ENCODE data around the gene FLYWCH2. TPM values are rescaled to one million over a fixed set of nuclear protein-coding genes. Genes with fewer than 3 reads are reported as not detected.

FLYWCH2 gene
- total RNA-seq, 1 donor from 2014 or later = 30.5 TPM

GRCh38 chr16:2836646-2837508 lies 46.1 kb upstream of the FLYWCH2 start:
- Mint-ChIP-seq H3K4me1 (ENCODE audit: low read depth, unreplicated experiment) (no peaks in the 10 kb centered on the region), H3K36me3 (ENCODE audit: unreplicated experiment) (no peaks in the 10 kb centered on the region), H3K9me3 (ENCODE audit: unreplicated experiment) (no peaks in the 10 kb centered on the region), H3K27me3 (ENCODE audit: unreplicated experiment) (peaks cover 2% of the 10 kb centered on the region), H3K27ac (ENCODE audit: unreplicated experiment) (no peak overlapping the region), H3K4me3 (ENCODE audit: unreplicated experiment) (no peak overlapping the region)
- DNase-seq = no peak
- no peak for TF ChIP-seq CTCF (IDR thresholded peaks at IDR 0.05; ENCODE audit: partially characterized antibody, unreplicated experiment)

- peaks cover 2% of the 10 kb centered on the region for H3K27me3 Mint-ChIP-seq (ENCODE audit: unreplicated experiment)
- DNase-seq = peak; percentile 81
- no peak overlapping the region for H3K27ac Mint-ChIP-seq (ENCODE audit: unreplicated experiment)
- H3K36me3 Mint-ChIP-seq (ENCODE audit: unreplicated experiment) = no peaks in the 10 kb centered on the region
- peak; percentile 70 for TF ChIP-seq CTCF (IDR thresholded peaks at IDR 0.05; ENCODE audit: partially characterized antibody, unreplicated experiment)
- no peaks in the 10 kb centered on the region for H3K9me3 Mint-ChIP-seq (ENCODE audit: unreplicated experiment)
- H3K4me1 Mint-ChIP-seq (ENCODE audit: low read depth, unreplicated experiment) = no peaks in the 10 kb centered on the region
- H3K4me3 Mint-ChIP-seq (ENCODE audit: unreplicated experiment) = no peak overlapping the region
Observed at GRCh38 chr16:2838928-2839327, 44.1 kb upstream of the FLYWCH2 start.

GRCh38 chr16:2839650-2840450 lies 43.2 kb upstream of the FLYWCH2 start:
- Mint-ChIP-seq H3K4me3 (ENCODE audit: unreplicated experiment) (no peak overlapping the region), H3K36me3 (ENCODE audit: unreplicated experiment) (no peaks in the 10 kb centered on the region), H3K27me3 (ENCODE audit: unreplicated experiment) (peaks cover 2% of the 10 kb centered on the region), H3K9me3 (ENCODE audit: unreplicated experiment) (no peaks in the 10 kb centered on the region), H3K27ac (ENCODE audit: unreplicated experiment) (no peak overlapping the region), H3K4me1 (ENCODE audit: low read depth, unreplicated experiment) (no peaks in the 10 kb centered on the region)
- TF ChIP-seq CTCF (IDR thresholded peaks at IDR 0.05; ENCODE audit: partially characterized antibody, unreplicated experiment) = no peak
- no peak for DNase-seq

- Mint-ChIP-seq H3K36me3 (ENCODE audit: unreplicated experiment) (no peaks in the 10 kb centered on the region), H3K4me3 (ENCODE audit: unreplicated experiment) (no peak overlapping the region), H3K27ac (ENCODE audit: unreplicated experiment) (no peak overlapping the region), H3K9me3 (ENCODE audit: unreplicated experiment) (no peaks in the 10 kb centered on the region), H3K4me1 (ENCODE audit: low read depth, unreplicated experiment) (no peaks in the 10 kb centered on the region), H3K27me3 (ENCODE audit: unreplicated experiment) (peaks cover 2% of the 10 kb centered on the region)
- no peak for TF ChIP-seq CTCF (IDR thresholded peaks at IDR 0.05; ENCODE audit: partially characterized antibody, unreplicated experiment)
- no peak for DNase-seq
Observed at GRCh38 chr16:2840914-2841313, 42.1 kb upstream of the FLYWCH2 start.

Measured in glutamatergic neuron (in vitro differentiated cells).